Mesenchymal stem cell (in vitro differentiated cells and primary cell): ENCODE data around the gene NUP93.

Experiments used
- DNase-seq: peaks from one replicate; pipeline ENCODE4 v3.0.0-alpha.2; 2013
- H2AFZ ChIP-seq: one replicate; pipeline ENCODE4 v1.6.1; 2013; ENCODE audit warnings: low read depth, mild to moderate bottlenecking, control low read depth, inconsistent platforms, low read length, moderate library complexity
- H2AK5ac ChIP-seq: 2 replicates; pipeline ENCODE4 v1.6.1; 2013; ENCODE audit warnings: low read length, moderate library complexity, mild to moderate bottlenecking, inconsistent platforms; ENCODE audit not compliant: severe bottlenecking
- H2BK120ac ChIP-seq: one replicate; pipeline ENCODE4 v1.6.1; 2013; ENCODE audit warnings: low read depth, mild to moderate bottlenecking, inconsistent platforms, low read length, moderate library complexity
- H2BK12ac ChIP-seq, 2 experiments: one replicate each; pipeline ENCODE4 v1.6.1; 2013; ENCODE audit warnings: inconsistent platforms in 2 of 2, low read length in 2 of 2, mild to moderate bottlenecking in 2 of 2, moderate library complexity in 2 of 2, control low read depth in 1 of 2
- H2BK15ac ChIP-seq: one replicate; pipeline ENCODE4 v1.6.1; 2013; ENCODE audit warnings: mild to moderate bottlenecking, low read depth, inconsistent platforms; ENCODE audit not compliant: poor library complexity, severe bottlenecking
- H2BK5ac ChIP-seq: 2 replicates; pipeline ENCODE4 v1.6.1; 2013; ENCODE audit warnings: low read depth, mild to moderate bottlenecking, low read length, control low read depth, inconsistent platforms; ENCODE audit not compliant: poor library complexity, severe bottlenecking
- H3K14ac ChIP-seq, 2 experiments: one replicate each; pipeline ENCODE4 v1.6.1; 2013; ENCODE audit warnings: inconsistent platforms in 2 of 2, low read length in 2 of 2, control low read depth in 1 of 2, mild to moderate bottlenecking in 1 of 2, moderate library complexity in 1 of 2
- H3K18ac ChIP-seq, 2 experiments: one replicate each; pipeline ENCODE4 v1.6.1; 2013; ENCODE audit warnings: inconsistent platforms in 2 of 2, low read length in 2 of 2, control low read depth in 1 of 2, low read depth in 1 of 2, mild to moderate bottlenecking in 1 of 2
- H3K23ac ChIP-seq, 2 experiments: one replicate each; pipeline ENCODE4 v1.6.1; 2013; ENCODE audit warnings: inconsistent platforms in 2 of 2, low read length in 2 of 2, mild to moderate bottlenecking in 2 of 2, moderate library complexity in 2 of 2, control low read depth in 1 of 2
- H3K27ac ChIP-seq: 2 replicates; pipeline ENCODE4 v1.5.1; 2013; ENCODE audit warnings: mild to moderate bottlenecking, moderate library complexity, low read length, control low read depth, inconsistent platforms; ENCODE audit not compliant: poor library complexity, severe bottlenecking
- H3K27me3 ChIP-seq, 2 experiments: 2 replicates each; pipeline versions ENCODE4 v1.6.1 to v1.7.0; 2013; ENCODE audit warnings: low read length in 2 of 2, mild to moderate bottlenecking in 2 of 2, moderate library complexity in 2 of 2, control low read depth in 1 of 2, inconsistent platforms in 1 of 2; ENCODE audit not compliant: control insufficient read depth in 1 of 2, insufficient read depth in 1 of 2
- H3K36me3 ChIP-seq, 2 experiments: 2 replicates each; pipeline versions ENCODE4 v1.6.1 to v1.7.0; 2013; ENCODE audit warnings: low read length in 2 of 2, control low read depth in 1 of 2, inconsistent platforms in 1 of 2, low read depth in 1 of 2, mild to moderate bottlenecking in 1 of 2; ENCODE audit not compliant: insufficient read depth in 2 of 2, control insufficient read depth in 1 of 2
- H3K4ac ChIP-seq, 2 experiments: one replicate each; pipeline ENCODE4 v1.6.1; 2013; ENCODE audit warnings: inconsistent platforms in 2 of 2, low read length in 2 of 2, mild to moderate bottlenecking in 2 of 2, moderate library complexity in 2 of 2, control low read depth in 1 of 2, low read depth in 1 of 2
- H3K4me1 ChIP-seq: 2 replicates; pipeline ENCODE4 v1.6.1; 2013; ENCODE audit warnings: low read depth, low read length, control low read depth; ENCODE audit not compliant: control insufficient read depth, insufficient read depth
- H3K4me2 ChIP-seq: 2 replicates; pipeline ENCODE4 v1.6.1; 2013; ENCODE audit warnings: low read length, mild to moderate bottlenecking, inconsistent platforms; ENCODE audit not compliant: poor library complexity, severe bottlenecking
- H3K4me3 ChIP-seq, 2 experiments: 2 replicates each; pipeline versions ENCODE4 v1.5.1 to v1.7.0; 2013; ENCODE audit warnings: low read length in 2 of 2, mild to moderate bottlenecking in 2 of 2, control low read depth in 1 of 2, low read depth in 1 of 2; ENCODE audit not compliant: insufficient read depth in 1 of 2
- H3K79me1 ChIP-seq: replicated peaks from 2 replicates; pipeline ENCODE4 v1.6.1; 2013; ENCODE audit warnings: mild to moderate bottlenecking, control low read depth, low read length, inconsistent platforms; ENCODE audit not compliant: poor library complexity, severe bottlenecking
- H3K9ac ChIP-seq: 2 replicates; pipeline ENCODE4 v1.7.0; 2013; ENCODE audit warnings: mild to moderate bottlenecking, low read length, moderate library complexity
- H3K9me3 ChIP-seq: 2 replicates; pipeline ENCODE4 v1.7.0; 2013; ENCODE audit warnings: mild to moderate bottlenecking, low read length; ENCODE audit not compliant: control insufficient read depth
- H4K8ac ChIP-seq: one replicate; pipeline ENCODE4 v1.6.1; 2013; ENCODE audit warnings: inconsistent platforms, mild to moderate bottlenecking, low read length, moderate library complexity
- H4K91ac ChIP-seq: one replicate; pipeline ENCODE4 v1.6.1; 2013; ENCODE audit warnings: mild to moderate bottlenecking, low read length, inconsistent platforms
- WGBS: methylation state at CpG from one replicate; pipeline ENCODE4 v1.1.7; 2013; ENCODE audit warnings: mixed read lengths; 5-methylcytosine and 5-hydroxymethylcytosine counted together

NUP93 gene

GRCh38 chr16:56732366-56732765 lies 2.4 kb downstream of the NUP93 start:
- Histone ChIP-seq H3K4me2 (no peak overlapping the region), H3K4ac (no peak overlapping the region), H3K4me3 (no peak overlapping the region), H4K91ac (no peak overlapping the region), H2AK5ac (no peak overlapping the region), H3K27me3 (no peaks in the 10 kb centered on the region), H3K9me3 (no peaks in the 10 kb centered on the region), H3K79me1 (peaks cover 37% of the 10 kb centered on the region), H3K18ac (no peak overlapping the region), H3K27ac (no peak overlapping the region), H2BK12ac (no peak overlapping the region), H3K4me1 (peaks cover 4% of the 10 kb centered on the region), H2BK15ac (no peak overlapping the region), H3K23ac (no peak overlapping the region), H3K9ac (no peak overlapping the region), H2BK5ac (no peak overlapping the region), H2AFZ (no peak overlapping the region), H2BK120ac (no peak overlapping the region), H4K8ac (no peak overlapping the region), H3K36me3 (peaks cover 0 to 3% of the 10 kb centered on the region in 2 experiments), H3K14ac (no peak overlapping the region)
- no peak for DNase-seq
- WGBS = 95% methylated on average over 2 of the region's 2 CpGs

GRCh38 chr16:56732832-56733231 lies 2.9 kb downstream of the NUP93 start:
- H4K91ac ChIP-seq = no peak overlapping the region
- H3K18ac ChIP-seq = no peak overlapping the region
- no peak overlapping the region for H2AK5ac ChIP-seq
- peaks cover 37% of the 10 kb centered on the region for H3K79me1 ChIP-seq
- H3K4me2 ChIP-seq = no peak overlapping the region
- no peak overlapping the region for H2BK5ac ChIP-seq
- no peak overlapping the region for H3K4me3 ChIP-seq
- H3K4ac ChIP-seq = no peak overlapping the region
- H3K4me1 ChIP-seq = peaks cover 4% of the 10 kb centered on the region
- H2BK15ac ChIP-seq = no peak overlapping the region
- DNase-seq = no peak
- no peak overlapping the region for H2AFZ ChIP-seq
- no peak overlapping the region for H2BK12ac ChIP-seq
- peaks cover 0 to 3% of the 10 kb centered on the region in 2 experiments for H3K36me3 ChIP-seq
- no peak overlapping the region for H3K27ac ChIP-seq
- no peak overlapping the region for H2BK120ac ChIP-seq
- no peaks in the 10 kb centered on the region for H3K9me3 ChIP-seq
- H3K9ac ChIP-seq = no peak overlapping the region
- no peak overlapping the region for H4K8ac ChIP-seq
- H3K14ac ChIP-seq = no peak overlapping the region
- H3K23ac ChIP-seq = no peak overlapping the region
- 100% methylated on average over 1 of the region's 1 CpG for WGBS
- no peaks in the 10 kb centered on the region for H3K27me3 ChIP-seq

DNA sequence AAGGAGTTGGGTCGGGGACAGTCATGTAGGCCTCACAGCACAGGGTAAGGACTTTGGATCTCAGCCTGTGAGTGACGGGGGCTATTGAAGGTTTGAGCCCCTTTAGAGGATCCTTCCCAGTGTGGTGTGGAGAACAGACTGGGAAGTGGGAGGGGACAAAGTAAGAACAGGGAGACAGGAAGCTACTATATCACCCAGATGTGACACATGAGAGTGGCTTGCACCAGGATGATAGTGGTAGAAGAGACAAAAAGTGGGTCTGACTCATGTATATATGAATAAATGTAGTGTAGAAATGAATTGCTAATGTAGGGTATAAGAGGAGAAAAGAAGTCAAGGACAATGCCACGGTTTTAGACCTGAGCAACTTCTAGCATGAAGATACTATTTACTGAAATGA lies 4.5 kb downstream of the NUP93 start:
- Histone ChIP-seq H2AFZ (no peak overlapping the region), H3K79me1 (peaks cover 39% of the 10 kb centered on the region), H3K9ac (no peak overlapping the region), H2BK12ac (no peak overlapping the region), H3K14ac (no peak overlapping the region), H3K27ac (no peak overlapping the region), H3K4me2 (no peak overlapping the region), H3K4me1 (peaks cover 4% of the 10 kb centered on the region), H3K27me3 (no peaks in the 10 kb centered on the region), H2BK120ac (no peak overlapping the region), H3K4ac (no peak overlapping the region), H3K18ac (no peak overlapping the region), H3K4me3 (no peak overlapping the region), H4K8ac (no peak overlapping the region), H3K23ac (no peak overlapping the region), H2BK15ac (no peak overlapping the region), H3K36me3 (peaks cover 0 to 3% of the 10 kb centered on the region in 2 experiments), H2BK5ac (no peak overlapping the region), H4K91ac (no peak overlapping the region), H2AK5ac (no peak overlapping the region), H3K9me3 (no peaks in the 10 kb centered on the region)
- 84% methylated on average over 3 of the region's 3 CpGs for WGBS
- DNase-seq = peak; percentile 50

DNA sequence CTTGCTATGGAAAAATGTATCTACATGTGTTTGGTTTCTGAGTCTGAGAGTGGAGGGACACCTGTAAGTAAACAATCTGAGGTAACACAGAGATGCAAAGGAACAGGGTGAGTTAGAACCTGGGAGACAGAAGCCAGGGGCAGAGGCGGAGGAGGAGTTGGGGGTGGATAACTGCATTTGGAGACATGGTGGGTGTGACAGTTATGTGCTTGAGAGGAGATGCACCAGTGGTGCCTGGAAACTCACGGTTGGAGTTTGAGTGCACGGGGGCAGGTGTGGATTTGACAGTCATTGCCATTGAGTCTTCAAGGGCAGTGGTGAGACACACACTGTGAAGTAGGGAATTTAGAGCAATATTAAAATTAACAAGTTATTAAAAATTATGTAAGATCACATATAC lies 6.5 kb downstream of the NUP93 start:
- 100% methylated on average over 1 of the region's 3 CpGs for WGBS
- Histone ChIP-seq H3K4ac (no peak overlapping the region), H3K18ac (no peak overlapping the region), H2BK120ac (no peak overlapping the region), H3K27ac (no peak overlapping the region), H3K9ac (no peak overlapping the region), H3K36me3 (peaks cover 0 to 3% of the 10 kb centered on the region in 2 experiments), H3K23ac (no peak overlapping the region), H2BK5ac (no peak overlapping the region), H3K4me1 (no peaks in the 10 kb centered on the region), H2AK5ac (no peak overlapping the region), H4K91ac (no peak overlapping the region), H3K4me2 (no peak overlapping the region), H3K14ac (no peak overlapping the region), H3K4me3 (no peak overlapping the region), H2AFZ (no peak overlapping the region), H3K79me1 (peaks cover 31% of the 10 kb centered on the region), H4K8ac (no peak overlapping the region), H3K27me3 (no peaks in the 10 kb centered on the region), H3K9me3 (no peaks in the 10 kb centered on the region), H2BK12ac (no peak overlapping the region), H2BK15ac (no peak overlapping the region)
- DNase-seq = no peak
